RPMI7951 (cell line): ENCODE measurements around the gene NKD2. TPM values are rescaled to one million over a fixed set of nuclear protein-coding genes. Genes with fewer than 3 reads are reported as not detected.
A peak's percentile ranks its signal among the peaks of the same experiment; 100 is the strongest.
"Not testable (repeated sequence)": the region's sequence is repeated elsewhere in the genome, so short reads cannot be mapped to it uniquely, and the experiment has no call there.

Experiments used
- DNase-seq: peaks from one replicate; pipeline ENCODE4 v3.0.0-alpha.2; 2012; ENCODE audit warnings: low read depth
- total RNA-seq: library from RNA; depleted of rRNA; stranded (reverse); fragments of >200 nt; shearing (Covaris generic); gene quantifications from 2 replicates; pipeline ENCODE4 v1.2.3, GENCODE V29; 2014; rRNA removed

Gene NKD2, protein sequence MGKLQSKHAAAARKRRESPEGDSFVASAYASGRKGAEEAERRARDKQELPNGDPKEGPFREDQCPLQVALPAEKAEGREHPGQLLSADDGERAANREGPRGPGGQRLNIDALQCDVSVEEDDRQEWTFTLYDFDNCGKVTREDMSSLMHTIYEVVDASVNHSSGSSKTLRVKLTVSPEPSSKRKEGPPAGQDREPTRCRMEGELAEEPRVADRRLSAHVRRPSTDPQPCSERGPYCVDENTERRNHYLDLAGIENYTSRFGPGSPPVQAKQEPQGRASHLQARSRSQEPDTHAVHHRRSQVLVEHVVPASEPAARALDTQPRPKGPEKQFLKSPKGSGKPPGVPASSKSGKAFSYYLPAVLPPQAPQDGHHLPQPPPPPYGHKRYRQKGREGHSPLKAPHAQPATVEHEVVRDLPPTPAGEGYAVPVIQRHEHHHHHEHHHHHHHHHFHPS
- total RNA-seq = 24.6 and 27.2 TPM in 2 replicates

DNA sequence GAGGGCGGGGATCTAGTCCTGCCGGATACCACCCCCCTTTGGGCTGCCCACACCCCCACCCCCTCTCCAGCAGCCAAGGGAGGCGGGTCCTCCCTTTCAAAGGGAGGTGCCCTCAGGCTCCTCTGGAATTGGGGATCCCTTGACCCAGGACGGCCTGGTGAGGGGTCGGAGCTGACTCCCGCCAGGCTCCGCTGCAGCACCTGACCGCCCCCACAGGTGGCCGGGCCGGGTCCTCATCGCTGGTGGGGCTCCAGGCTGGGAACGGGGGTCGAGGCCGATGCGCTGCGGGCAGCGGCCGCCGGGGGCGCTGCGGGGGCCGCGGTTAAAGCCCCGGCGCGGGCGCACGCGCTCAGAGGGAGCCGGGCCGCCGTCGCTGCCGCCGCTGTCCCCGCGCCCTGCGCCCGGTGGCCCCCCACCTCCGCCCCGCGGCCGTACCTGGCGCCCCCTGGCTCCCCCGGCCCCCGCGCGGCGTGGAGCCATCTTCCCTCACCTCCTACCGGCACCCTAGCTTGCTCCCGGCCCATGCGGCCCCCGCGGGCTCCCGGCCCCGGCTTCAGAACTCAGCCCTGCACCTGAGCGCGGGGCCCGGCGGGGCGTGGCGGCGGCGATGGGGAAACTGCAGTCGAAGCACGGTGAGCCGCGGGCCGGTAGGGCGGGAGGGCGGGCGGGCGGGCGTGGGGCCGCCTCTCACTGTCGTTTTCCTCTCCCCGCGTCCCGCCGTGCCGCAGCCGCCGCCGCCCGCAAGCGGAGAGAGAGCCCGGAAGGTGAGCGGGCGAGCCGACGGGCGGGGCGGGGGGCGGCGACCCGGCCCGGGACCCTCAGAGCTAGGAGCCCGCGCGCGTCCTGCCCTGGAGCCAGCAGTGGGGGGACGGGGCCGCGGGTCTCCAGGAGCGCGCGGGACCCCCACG, at the start of gene NKD2:
Gene NKD2 (plus strand): TSS at position 352 of the 908 bp plus-strand sequence. CDS start 256 bp downstream, at position 608.
- DNase-seq = peak; percentile 42

DNA sequence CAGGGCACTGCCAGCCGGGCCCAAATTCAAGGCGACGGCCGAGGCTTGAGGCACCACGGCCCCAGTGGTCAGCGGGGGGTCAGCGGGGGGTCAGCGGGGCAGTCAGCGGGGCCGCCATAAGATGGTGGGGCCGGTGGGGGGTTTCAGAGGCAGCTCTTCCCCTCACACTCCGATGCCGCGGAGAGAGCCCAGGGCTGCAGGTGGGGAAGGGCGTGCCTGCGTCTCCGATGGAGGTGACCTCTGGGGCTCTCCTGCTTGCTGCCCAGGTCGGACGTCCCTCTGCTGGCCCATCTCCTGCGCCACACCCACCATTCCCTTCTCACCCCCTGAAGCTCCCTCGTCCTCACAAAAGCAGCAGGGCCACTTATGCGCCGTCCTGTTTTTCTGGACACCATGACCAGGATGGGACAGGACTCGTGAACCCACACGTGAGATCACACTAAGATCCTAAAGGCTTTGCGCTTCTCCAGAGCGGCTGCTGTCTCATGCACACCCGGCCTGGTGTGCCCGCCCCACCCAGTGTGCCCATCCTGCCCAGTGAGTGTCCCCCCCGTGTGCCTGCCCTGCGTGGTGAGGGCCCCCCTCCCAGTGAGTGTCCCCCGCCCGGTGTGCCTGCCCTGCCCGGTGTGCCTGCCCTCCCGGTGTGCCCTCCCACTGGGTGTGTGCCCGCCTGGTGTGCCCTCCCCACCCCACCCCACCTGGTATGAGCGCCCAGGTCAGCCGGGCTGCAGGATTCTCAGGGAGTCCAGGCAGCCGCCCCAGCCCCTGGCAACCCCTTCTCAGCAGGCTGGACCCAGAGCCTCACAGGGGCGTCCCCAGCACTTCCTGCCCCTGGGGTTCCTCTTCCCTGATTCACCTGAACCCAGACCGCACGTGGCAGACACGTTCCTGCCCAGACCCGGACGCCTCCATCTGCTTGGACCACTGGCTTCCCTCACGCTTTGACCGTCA, 48.7 kb upstream of the NKD2 start:
- DNase-seq = no peak

DNA sequence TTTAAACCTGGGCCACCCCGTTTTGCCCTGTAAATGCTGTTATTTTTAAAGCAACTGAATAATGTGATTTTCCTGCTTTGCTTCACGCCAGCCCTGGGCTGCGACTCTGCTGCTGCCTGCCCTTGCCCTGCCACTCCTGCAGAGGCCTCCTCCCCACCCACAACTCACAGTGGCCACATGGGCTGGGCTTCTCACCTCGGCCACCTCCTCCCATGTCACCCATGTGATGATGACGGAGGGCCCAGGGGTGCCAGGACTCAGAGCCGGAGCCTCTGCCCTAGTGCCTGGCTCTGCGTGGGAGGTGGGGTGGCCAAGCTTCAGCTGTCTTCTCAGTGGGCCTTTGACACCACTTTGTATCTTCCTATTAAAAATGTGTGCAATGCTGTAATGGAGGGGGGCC, 48.1 kb upstream of the NKD2 start:
- no peak for DNase-seq

DNA sequence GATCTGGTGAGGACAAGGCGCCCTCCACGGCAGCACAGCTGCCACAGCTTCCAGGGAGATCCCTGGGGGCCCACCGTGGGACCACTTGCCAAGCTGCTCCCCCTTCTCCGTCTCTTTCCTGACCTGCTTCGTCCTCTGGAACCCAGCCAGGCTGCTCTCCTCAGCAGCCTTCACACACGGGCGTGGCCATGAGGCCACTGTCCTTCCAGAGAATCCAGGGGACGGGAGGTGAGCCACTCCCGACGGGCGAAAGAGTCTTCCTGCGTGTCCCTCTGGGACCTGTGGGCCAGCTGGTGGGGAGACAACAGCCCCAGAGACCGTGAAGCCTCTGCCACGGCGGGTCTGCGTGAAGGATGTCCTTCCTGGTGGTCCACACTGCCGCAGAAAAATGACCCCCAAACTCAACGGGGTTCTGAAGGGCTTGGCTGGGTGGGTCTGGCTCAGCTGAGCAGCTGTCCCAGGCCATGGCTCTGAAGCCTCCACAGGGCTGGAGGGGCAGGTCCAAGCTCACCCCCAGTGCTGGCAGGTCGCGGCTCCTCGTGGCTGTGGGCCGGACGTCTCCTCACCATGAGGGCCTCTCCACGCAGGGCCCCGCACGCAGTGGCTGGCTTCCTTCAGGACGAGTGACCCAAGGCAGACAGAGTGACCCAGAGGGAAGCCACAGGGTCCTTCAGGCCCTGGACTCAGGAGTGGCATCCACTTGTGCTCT, 47.4 kb upstream of the NKD2 start:
- no peak for DNase-seq

DNA sequence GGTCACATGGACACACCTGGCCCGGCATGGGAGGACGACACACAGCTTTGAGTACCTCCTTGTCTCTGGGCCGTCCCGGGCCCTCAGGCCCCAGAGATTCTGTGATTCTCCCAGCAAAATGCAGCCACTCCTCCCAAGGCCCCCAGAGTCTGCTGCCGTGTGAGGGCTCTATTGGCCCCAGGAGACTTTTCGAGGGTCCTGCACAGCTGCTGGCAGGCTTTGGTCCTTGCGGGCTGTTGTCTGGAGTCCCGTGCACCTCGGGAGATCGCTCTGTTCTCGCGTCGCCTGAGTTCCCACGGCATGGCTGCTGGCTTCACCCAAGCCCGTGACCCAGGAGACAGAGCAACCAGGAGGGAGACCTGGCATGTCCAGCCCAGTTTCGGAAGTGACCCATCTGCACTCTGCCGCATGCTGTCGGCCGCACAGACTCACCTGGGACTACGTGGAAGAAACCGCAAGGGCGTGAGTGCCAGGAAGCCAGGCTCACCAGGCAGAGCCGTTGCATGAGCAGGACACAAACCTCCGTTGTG, 46.8 kb upstream of the NKD2 start:
- no peak for DNase-seq

DNA sequence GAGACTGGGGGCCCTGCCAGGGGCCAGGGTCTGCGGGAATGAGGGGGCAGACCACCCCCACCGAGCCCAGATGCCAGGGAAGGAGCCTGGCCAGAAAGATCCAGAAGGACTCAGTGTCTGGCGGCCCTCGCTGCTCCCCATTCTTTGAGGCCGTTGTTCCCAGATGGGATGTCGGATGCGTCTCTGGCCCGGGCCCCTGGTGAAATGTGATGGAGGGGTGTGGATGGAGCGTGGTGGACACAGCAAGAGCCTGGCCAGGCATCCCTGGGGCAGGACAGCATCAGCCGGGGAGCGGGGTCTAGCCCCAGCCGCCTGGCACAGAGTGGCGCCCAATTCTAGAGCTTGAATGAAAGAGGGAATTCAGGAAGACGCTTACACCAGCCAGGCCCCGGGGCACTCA, 46.2 kb upstream of the NKD2 start:
- DNase-seq = no peak

DNA sequence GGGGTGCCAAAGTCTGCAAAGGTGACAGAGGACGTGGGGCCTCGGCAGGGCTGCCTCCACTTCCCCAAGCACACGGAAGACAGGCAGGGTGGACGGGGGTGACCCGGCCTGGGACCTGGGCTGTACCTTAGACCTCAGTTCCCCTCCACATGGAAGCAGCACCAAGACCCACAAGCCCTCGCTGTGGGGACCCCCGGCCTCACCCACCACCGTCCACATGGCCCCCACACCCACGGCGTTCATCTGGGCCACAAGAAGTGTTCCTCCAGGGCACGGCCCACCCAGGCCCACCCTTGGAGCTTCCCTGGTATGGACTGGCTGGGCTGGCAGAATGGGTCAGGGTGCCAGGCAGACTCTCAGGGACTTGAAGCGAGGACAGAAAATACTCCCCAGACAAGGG, 45.8 kb upstream of the NKD2 start:
- DNase-seq = no peak

DNA sequence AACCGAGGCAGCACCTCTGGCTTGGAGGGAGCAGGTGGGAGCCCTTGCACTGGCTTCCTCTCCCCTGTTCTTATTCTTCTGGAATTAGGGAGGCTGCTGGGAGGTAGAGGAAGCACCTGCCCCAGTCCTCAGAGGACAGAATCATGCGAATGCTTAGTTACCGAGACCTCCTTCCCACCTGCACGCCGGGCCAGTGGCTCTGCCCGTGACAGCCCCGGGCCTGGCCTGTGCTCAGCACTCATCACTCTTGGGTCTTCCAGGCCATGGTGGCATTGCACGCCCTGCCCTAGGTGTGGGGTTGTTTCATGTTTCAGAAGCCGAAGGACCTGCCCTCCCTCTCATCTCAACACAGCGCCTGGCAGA, 45.3 kb upstream of the NKD2 start:
- no peak for DNase-seq

DNA sequence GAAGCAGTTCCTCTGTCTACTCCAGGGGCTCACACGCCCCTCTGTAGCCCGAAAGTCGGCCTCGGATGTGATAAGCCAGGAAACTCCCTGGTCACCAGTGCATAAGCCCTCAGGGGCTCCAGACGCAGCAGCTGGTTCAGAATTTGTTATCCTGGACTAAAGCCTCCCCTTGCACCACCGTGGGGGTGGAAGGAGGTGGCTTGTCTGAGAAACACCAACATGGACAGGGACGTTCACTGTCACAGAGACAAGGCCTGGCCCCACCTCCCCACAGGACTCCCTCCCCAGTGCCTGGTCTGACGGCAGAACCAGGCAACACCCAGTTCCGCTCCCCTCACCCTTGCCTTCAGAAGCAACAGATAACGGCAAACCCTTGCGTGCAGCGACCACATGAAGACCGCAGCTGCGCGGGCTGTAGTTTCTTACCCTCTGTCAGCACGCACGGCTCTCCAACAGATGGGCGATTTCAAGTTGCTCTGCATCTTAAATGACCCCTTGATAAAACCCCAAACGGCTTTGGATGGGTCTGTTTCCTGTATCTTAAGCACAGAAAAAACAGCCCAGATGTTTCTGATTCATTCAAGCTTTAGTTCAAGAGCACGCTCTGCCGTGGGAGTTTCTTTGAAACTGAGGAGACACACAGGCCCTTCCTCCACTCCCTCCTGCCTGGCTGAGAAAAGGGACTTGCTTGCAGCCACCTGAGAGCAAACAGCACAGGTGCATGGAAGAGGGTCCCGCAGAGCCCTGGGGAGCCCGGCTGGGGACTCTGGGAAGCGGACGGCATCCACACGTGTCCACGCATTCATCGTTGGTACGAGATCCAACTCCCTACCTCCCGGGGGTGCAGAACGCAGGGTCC, 44.7 kb upstream of the NKD2 start:
- peak; percentile 100 for DNase-seq

DNA sequence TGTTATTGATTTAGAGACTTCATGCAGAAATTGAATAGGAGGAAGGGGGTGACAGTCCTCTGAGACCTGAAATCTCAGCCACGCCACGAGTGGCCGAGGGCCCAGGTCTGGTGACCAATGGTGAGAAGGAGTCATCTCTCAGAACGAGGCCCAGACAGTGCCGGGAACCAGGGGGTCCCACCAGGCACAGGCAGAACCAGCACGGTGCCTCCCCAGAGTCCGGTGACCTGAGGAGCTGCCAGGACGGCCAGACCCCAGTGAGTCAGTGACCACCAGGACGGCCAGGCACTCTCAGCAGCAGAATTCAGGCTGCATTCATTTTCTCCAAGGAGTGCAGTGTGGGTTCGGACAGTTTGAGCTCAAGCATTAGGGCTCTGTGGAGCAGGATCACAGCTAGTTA, 43.8 kb upstream of the NKD2 start:
- peak; percentile 72 for DNase-seq

DNA sequence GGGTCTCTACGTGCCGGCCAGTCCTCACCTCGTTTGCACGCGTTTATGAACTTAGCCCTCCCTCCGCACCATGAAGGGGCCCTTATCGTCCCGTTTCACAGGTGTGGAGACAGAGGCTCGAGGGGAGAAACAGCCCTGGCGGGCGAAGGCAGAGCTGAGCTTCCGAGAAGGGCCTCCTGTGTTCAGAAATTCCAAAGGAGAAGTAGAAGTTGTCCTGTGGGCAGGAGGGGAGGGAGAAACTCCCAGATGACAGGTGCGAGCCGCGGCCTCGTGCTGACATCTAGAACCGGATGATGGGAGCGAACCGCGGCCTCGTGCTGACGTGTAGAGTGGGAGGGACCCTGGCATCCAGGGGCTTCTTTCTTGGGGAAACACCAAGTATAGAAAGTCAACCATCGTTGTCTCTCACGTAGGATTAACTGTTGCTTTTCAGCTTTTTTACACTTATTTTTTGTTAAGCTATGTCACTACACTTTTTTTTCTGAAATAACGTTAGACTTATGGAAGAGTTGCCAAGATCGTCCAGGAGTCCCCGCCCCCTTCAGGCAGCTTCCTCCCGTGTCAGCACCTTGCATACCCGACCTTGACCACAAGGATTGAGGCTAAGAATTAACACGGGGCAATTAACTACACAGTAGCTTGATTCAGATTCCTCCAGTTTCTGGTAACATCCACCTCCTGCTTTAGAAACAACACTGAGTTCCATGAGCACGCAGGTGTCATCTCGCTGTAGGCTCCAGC, 42.8 kb upstream of the NKD2 start:
- no peak for DNase-seq

DNA sequence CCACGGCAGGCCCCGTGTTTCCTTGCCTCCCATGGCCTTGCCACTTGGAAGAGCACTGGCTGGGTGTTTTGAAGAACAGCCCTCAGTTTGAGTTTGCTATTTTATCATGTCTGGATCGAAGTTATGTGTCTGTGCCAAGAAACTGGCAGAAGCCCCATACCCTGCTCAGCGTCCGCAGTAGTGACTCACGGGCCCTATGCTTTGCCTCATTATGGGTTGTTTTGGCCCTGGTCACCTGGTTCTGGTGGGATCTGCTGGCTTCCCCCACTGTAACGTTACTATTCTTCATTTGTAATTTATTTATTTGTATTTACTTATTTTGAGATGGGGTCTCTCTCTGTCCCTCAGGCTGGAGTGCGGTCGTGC, 42.3 kb upstream of the NKD2 start:
- DNase-seq = peak; percentile 56

DNA sequence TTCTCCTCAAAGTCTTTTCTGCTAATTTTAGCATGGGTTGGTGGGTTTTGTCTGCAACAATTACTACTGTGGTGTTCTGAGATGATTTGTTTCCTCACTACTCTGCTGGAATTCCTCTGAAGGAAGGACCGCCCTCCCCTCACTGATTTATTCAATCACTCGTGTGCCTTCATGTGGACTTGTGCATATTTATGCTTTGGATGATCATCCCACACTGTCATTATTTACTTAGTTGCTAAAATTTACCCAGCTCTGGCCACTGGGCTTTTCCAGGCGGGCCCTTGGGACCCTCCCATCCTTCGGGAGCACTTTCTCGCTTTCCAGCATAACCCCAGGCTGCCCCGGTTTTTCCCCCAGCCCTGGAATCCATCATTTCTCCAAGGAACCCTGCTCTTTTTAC, 41.7 kb upstream of the NKD2 start:
- DNase-seq = no peak

DNA sequence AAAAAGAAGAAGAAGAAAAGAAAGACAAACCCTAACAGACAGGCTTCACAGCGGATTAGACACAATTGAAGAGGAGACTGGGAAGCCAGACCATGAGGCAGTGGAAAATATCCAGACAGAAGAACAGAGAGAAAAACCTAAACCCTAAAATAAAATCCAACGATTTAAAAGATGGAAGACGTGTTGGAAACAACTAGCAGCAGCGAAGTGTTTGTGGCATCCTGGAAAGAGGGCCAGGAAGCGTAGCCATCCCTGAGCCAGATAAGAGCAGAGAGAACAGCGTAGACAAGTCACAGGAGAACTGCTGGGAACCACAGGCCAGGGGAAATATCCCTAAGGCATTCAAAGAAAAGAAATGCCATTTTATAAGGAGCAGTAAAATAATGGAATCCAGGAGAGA, 39.7 kb upstream of the NKD2 start:
- no peak for DNase-seq

DNA sequence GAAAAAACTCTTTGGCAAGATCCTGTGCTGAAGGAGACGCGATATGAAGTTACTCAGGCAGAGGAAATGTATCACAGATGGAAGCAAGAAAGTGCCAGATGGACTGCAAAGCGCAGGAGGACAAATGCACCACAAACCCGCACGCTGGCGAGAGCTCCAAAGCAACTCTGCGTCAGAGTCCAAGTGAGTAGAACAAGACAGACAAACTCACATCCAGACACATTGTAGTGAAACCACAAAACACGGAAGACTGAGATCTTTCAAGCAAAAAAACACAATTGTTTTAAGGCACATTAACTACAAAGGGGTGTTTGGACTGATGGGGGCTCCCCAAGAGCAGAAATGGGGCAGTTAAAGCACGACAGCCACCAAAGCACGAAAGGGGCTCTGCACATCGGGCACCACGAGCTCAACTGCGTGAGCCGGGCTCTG, 39.2 kb upstream of the NKD2 start:
- DNase-seq = peak; percentile 98

DNA sequence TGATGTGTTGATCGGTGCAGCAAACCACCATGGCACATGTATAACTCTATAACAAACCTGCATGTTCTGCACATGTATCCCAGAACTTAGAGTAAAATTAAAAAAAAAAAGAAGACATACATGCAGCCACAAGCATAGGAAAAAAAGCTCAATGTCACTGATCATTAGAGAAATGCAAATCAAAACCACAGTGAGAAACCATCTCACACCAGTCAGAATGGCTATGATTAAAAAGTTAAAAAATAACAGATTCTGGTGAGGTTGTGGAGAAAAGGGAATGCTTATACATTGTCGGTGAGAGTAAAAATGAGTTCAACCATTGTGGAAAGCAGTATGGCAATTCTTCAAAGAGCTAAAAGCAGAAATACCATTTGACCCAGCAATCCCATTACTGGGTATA, 36.0 kb upstream of the NKD2 start:
- not testable (repeated sequence) for DNase-seq

DNA sequence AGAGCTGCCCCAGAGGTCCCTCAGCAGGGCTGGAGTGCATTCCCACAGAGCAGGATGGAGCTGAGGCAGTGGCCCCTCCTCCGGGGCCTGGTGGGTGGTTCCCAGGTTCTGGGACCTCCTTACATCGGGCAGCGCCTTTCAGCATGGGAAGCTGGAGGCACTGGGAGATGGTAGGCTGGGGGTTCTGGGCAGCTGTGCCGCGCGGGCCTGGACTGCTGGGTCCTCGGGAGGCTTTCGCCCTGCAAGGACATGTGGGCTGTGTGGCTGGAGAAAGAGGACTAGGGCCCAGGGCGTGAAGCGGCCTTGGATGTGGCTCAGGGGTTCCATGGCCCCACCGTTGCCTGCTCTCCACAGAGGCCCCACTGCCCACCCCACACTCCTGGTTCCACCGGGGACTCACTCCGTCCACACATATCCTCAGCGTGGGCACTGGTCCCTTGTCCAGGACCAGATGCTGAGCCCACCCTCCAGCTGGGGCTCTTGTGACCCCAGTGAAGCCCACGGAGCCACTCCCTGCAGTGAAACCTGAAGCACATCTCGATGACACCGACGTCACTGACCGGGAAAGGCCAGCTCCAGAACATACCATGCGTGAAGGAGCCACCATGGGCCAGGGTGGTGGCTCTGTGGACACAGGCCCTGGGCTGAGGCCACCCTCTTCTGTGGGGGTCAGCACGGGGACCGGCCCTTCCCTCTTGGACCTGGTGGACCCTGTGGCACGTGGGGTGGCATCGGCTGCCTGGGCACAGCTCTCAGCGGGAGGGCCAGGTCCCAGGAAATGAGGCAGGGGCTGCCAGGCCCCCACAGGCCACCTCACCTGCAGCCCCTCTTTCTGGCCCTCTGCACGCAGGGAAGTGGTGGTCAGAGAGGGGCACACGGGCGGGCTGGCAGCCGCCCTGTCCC, 31.5 kb upstream of the NKD2 start:
- DNase-seq = no peak

DNA sequence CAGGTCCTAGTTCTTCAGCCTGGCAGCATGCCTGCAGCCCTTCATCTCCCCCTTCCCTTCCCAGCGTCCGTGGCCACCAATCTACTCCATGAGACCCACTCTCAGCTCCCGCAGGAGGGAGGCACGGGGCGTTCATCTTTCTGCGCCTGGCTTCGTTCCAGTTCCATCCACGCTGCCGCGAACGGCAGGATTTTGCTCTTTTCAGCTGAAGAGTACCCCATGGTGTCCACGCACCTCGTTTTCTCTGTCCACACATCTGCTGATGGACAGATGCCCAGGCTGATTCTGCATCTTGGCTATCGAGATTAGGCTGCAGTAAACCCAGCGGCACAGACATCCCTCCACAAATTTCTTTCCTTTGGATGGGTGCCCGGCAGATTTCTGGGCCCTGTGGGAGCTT, 30.5 kb upstream of the NKD2 start:
- no peak for DNase-seq
